ENCODE results near the gene CD300LF.

CD300LF gene

DNA sequence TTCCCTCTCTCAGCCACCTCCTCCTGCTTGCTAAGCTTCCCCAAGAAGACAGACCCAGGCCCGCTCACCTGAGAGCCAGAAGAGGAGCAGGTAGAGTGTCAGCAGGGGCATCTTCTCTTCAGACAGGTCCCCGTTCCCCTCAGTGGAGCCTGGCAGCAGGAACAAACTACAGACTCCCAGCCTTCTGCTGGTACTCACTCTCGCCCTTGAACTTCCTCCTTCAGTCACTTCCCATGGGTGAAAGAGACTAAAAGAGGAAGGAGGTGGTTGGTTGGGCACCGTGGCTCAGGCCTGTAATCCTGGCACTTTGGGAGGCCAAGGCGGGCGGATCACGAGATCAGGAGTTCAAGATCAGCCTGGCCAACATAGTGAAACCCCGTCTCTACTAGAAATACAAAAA lies at the start of gene CD300LF:
CD300LF (minus strand) TSS at position 168 of the 400 bp plus-strand sequence; CDS start at position 111, 57 bp downstream.
- no peak for DNase-seq

DNA sequence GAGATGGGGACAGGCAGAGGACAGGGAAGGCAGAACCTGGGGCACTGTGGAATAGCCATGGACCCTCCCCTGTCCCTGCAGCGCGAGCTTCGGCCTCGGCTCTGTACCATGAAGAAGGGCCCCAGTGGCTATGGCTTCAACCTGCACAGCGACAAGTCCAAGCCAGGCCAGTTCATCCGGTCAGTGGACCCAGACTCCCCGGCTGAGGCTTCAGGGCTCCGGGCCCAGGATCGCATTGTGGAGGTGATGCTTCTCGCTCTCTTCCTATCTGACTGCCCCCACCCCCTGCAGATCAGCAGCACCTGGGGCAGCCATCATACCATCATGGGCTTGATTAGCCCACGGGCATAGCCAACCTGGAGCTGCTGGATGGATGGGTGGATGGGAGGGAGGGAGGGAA lies 49.2 kb upstream of the CD300LF start:
- DNase-seq: no peak

DNA sequence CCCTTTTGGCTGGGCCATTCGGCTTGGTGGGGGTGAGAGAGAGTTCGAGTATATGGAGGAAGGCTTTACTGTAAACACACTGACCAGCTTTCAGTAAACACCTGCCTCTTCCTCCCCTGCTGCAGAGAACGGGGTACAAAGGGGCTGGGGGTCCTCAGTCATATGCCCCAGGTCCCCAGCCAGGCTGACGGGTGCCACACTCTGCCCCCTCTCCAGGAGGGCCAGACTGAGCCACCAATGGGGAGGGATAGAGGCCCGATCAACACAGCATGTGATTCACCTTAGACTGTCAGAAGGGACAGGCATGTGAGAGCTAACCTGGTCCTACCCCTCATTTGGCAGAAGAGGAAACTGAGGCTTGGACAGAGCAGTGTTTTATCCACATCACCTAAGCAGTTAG lies 48.7 kb upstream of the CD300LF start:
- DNase-seq: no peak

DNA sequence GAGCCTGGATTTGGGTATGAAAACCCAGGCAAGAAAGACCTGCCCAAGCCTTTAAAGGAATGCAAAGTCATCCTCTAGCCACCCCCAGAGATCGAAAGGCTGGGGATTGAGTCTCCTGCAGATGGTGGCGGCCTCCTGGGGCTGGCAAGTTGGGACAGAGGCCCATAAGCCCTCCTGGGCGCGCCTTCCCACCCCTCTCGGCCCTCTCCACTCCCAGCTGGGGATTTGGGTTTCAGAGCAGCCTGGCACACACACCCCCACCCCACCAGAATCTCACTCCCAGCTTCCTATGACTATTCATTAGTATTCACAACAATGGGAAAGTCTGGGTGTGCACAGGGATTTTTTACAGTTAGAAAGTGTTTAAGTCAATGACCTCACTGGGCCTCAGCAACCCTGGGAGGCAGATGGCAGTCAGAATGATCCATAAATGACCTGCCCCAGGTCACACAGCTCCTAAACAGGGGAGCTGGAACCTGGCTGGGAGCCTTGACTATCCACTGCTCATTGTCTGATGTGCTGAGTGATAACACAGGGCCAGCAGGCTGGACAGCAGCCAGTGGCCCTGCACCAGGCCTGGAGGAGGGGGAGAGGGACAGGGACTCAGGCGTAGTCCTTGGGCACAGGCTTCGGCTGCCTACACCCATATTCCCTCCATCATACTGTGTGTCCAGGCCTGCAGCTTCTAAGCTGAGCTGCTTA lies 47.8 kb upstream of the CD300LF start:
- no peak for DNase-seq

DNA sequence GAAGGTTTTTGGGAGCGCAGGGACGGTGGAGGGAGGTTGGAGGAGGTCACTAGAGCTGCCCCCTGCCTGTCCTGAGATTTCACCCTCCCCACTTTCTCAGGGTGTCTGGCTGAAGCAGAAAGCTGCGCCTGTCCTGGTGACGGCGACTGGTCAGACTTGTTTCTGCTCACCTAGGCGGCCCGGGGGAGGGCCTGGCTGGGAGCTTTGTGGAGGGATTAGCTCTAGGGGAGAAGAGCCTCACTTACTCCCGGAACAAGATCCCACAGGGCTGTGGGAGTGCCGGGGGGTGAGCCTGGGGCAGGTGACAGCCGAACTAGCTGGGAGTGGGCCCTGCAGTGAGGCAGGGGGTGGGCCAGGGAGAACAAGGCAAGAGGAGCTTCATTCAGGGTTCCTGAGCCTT lies 47.2 kb upstream of the CD300LF start:
- no peak for DNase-seq

DNA sequence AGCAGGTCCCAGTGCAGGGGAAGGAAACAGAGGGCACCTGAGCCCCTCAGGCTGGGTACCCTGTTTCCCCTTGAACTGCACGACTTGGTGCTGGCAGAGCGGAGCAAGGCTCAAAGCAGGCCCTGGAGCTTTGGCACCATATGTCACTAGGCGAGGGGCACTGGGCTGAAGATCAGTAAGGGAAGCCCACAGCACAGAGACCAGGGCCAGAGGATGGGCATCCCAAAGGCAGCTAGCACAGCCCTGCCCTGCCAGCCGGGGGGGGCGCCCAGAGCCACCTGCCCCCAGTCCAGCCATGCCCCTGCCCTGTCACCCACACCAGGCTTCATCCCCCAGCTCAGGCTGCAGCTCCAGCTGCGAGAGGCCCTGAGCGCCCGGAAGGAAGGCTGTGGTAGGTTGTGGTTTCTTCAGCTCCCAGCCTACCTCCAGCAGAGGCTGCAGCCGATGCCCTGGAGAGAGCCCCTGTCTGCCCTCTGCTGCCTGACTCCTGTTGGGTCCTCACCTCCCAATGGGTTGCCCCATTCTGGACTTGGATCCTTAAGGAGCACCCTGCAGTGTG lies 46.6 kb upstream of the CD300LF start:
- peak; percentile 67 for DNase-seq

DNA sequence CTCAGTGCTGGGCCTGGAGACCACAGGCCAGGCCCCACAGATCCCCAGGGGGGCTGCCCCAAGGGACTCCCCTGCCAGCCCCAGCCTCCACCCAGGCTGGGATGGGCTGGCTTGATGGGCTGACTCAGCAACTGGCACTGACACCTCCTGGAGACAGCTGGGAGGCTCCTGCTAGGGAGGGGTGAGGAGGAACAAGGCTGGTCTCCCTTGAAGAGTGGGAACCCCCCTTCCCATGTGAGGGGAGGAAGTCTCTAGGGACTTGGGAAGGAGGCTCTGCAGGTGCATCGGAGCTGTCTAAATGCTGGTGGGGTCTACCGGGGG lies 46.1 kb upstream of the CD300LF start:
- DNase-seq: no peak

DNA sequence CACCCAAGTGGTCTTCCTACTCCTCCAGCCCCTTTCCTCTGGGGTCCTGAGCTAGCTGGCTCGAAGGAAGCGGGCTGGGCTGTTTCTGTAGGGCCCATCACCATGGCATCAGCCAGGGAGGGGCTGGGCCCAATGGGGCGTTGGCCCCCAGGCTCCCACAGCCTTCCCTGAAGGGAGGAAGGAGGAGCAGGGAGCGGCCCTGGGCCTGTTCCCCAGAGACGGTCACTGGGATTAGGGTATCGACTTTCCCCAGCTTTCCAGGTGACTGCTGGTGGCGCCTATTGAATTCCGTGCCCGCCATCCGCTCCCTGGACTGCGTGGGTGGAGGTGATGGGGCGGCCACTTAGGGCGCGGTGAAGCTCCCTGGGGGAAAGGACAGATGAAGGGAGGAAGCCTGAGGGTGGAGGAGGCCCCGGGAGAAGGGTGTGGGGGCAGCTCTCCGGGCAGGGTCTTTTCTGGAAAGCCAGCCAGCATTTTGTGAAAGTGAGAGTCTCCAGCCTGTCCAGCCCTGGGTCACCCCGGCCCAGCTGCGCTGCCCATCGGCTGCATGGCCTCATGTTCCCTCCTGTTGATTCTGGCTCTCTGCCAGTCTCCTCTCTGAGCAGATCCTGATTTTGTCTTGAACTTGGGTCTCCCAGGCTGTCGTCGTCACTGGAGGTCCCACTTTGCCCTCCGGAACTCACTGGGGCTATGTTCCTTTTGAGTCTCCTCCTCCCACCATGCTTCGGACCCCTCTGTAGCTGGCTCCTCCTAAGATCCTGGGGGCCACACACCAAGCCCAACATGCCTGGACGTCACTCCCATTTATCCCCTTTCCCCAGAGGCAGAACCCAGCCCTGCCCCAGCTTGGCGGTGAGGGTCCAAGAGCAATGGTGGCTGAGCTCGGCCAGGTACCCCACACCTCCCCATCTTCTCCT lies 45.5 kb upstream of the CD300LF start:
- no peak for DNase-seq

DNA sequence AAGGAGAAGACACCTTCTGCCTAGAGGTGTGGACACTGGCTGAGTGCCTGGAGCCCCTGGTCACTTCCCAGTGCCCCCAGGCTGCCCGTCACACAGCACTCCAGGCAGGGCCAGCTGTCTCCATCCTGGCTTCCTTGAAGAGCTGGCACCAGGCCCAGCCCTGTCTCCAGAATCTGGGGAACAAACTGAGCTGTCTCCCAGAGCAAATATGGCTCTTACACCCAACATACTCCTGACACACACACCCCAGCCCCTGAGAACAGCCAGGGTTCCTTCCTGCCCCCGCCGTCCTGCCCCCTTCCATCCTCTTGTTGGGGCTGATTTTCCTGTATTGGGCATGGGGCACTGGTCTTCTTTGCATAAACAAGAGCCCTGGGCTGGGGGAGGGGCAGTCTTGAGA lies 44.8 kb upstream of the CD300LF start:
- no peak for DNase-seq

DNA sequence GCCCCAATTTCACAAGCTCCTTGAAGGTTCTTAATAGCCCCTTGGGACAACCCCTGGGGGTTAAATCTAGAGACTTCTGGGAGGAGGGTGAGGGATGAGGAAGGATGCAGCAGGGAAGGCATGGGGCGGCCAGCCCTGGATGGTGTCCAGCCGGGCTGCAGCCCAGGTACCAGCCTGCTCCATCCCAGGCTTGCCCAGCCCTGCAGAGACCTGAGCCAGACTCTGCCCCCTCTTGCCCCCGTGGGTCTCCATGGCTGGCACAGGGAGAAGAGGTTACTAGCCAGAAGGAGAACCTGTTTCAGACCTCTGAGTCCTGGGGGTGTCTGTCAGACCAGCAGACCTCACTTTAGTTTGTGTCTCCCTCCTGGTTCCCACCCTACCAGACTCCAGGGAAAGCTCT lies 44.2 kb upstream of the CD300LF start:
- no peak for DNase-seq

DNA sequence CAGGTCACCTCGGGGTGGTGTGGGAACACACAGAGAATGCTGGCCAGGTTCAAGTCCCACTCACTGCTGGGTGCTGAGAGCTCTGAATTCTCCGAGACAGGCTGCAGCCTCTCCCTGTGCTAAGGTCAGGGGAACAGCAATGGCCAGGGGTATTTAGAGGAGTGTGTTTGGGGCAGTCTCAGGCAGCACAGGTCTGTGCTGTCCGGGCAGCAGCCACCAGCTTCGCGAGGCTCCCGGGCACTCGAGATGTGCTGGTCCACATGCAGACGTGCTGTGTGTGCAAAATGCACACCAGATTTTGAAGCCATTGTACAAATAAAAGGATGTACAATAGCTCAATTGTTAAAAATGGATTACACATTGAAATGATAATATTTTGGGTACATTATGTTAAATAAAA lies 42.8 kb upstream of the CD300LF start:
- no peak for DNase-seq

DNA sequence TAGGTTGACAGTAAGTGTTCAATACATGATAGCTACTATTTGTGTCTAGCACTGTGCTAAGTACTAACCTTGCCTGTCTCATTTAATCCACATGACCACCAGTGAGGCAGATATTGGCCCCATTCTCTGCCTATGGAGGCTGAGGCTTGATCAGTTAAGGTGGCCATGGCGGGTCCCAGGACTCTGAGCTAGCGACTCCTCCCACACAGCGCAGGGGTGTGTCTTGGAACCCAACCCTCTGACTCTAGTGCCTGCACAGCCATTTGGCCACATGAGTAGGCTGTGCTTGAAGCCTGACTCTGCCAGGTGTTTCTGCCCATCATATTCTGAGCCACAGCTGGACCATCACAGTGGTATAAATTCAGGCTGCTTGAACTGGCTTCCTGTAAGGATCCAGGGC lies 42.1 kb upstream of the CD300LF start:
- no peak for DNase-seq

DNA sequence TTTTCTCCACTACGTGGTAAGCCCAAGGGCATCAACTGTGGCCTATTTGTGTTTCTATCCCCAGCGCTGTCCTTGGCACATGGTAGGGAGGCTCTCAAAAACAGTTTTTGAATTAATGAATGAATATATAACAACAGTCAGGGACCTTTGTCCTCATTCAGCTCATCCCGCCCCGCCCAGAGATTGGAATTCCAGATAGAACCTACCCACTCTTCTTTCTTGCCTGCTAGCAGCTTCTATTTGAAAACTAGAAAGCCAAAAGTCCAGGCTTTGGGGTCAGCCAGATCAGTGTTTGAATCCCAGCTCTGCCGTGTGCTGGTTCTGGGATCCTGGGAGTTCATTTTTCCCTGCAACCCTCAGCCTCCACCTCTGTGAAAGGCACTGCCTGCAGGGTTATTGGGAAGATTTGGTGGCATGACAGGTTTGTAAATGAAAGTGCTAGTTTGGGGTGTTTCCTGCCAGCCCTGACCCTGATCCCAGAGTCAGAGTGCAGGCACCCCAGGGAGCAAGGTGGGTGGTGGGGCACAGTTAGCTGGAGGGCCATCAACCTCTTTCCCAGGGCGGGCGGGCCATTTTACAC lies 40.2 kb upstream of the CD300LF start:
- no peak for DNase-seq

DNA sequence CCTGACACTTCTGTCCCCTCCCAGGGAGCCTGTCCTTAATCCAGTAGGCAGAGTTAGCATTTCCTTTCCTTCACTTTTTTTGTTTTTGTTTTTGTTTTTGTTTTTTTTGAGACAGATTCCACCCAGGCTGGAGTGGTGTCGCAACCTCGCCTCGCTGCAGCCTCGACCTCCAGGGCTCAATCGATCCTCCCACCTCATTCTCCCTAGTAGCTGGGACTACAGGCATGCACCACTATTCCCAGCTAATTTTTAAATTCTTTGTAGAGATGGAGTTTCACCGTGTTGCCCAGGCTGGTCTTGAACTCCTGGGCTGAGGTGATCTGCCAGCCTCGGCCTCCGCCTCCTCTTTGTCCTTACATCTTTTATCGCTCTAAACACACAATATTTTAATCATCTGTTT lies 39.7 kb upstream of the CD300LF start:
- DNase-seq: no peak

DNA sequence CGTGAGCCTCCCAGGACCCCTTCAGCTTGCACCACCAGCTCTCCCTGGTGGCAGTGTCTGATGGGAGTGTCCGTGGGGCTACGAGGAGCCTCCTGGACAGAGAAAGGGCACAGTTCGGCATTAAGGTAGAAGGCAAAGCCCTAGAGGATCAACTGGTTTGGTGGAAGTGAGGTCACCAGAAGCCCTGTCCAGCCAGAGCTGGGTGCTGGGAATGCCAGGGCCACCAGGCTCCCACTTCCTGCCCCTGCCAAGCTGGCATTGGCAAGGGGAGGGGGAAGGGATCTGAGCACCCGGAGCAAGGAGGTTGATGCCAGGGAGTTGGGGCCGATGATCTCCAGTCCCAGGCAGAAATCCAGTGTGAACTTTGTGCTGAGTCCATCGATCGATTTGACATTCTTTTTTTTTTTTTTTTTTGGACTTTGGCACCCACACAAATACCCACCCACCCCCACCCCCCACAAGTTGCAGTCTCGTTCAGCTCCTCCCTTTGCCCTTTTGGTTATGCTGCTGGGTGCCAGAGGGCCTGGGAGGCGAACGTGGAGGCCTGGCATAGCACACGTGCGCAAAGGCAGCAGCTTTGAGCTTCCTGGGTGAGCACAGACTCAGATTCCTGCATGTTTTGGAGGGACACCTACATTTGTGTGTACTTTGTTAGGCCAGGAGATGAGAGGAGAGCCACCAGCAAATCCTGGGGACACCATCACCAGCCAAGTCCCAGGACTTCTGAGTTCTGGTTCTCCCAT lies 37.8 kb upstream of the CD300LF start:
- DNase-seq: no peak

DNA sequence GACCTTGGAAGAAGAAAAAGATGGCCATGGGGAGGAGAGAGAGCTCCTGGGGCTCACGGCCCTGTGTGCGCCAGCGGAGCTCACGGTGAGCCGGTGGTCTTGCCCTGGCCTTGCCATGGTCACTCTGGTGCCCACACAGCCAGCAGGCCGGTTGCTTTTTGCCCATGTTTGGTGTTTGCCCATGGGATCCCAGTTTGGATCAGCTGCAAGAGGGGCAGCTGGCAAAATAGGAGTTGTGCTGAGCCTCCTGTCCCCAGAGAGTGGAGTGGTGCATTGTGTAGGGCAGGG lies 37.3 kb upstream of the CD300LF start:
- DNase-seq: no peak

DNA sequence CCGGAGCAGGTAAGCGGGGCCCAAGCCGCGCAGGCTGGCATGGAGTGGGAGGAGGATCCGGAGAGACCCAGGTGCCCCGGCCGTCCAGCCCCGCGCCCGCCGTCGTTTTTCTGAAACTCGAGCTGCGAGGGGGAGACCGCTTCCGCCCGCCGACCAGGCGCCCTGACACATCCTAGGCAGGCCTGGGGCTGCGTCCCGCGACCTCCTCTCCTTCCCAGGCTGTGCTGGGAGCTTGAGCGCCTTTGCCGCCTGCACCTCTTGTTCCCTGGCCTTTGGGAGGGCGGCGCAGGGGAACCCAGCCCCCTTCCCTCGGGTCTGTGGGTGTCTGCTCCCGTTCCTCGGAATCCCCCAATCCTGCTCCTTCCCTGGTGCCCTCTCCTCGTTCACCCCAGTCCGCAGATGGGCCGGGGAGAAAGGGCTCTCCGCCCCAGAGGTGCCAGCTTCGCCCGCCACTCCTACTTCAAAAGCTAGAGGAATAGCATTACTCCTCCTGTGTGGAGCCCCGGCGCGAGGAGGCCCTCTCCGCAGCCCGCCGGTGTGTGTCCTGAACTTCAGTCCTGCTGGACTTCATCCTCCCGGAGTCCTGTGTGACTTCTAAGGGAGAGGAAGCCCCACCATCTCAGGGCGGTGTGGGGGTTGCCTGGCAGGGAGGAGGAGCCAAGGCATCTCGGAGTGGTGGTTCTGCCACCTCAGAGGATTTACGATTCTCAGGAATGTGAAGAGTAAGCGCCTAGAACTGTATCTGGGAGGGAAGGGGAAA lies 36.7 kb upstream of the CD300LF start:
- no peak for DNase-seq

DNA sequence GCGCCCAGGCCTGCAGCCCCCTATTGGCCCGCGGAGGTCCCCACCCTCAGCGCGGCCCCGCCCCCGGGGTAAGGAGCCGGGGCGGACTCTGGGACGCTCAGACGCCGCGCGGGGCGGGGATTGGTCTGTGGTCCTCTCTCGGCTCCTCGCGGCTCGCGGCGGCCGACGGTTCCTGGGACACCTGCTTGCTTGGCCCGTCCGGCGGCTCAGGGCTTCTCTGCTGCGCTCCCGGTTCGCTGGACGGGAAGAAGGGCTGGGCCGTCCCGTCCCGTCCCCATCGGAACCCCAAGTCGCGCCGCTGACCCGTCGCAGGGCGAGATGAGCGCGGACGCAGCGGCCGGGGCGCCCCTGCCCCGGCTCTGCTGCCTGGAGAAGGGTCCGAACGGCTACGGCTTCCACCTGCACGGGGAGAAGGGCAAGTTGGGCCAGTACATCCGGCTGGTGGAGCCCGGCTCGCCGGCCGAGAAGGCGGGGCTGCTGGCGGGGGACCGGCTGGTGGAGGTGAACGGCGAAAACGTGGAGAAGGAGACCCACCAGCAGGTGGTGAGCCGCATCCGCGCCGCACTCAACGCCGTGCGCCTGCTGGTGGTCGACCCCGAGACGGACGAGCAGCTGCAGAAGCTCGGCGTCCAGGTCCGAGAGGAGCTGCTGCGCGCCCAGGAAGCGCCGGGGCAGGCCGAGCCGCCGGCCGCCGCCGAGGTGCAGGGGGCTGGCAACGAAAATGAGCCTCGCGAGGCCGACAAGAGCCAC lies 36.0 kb upstream of the CD300LF start, which contains the start of gene NHERF1:
NHERF1 (plus strand) TSS at position 100 of the 750 bp plus-strand sequence; CDS start at position 319, 219 bp downstream.
- peak; percentile 95 for DNase-seq

DNA sequence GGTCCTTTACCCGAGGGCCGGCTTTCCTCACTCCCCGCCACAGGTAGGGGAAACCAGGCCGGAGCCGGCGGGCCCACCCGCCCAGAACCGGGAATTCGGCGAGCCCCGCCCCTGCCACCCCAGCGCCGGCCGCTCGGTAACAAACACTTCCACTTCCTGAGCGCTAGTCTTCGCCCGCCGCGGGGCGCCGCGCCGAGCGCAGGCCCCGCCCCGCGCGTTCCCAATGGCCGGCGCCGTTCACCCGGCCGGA lies 35.5 kb upstream of the CD300LF start:
- no peak for DNase-seq

DNA sequence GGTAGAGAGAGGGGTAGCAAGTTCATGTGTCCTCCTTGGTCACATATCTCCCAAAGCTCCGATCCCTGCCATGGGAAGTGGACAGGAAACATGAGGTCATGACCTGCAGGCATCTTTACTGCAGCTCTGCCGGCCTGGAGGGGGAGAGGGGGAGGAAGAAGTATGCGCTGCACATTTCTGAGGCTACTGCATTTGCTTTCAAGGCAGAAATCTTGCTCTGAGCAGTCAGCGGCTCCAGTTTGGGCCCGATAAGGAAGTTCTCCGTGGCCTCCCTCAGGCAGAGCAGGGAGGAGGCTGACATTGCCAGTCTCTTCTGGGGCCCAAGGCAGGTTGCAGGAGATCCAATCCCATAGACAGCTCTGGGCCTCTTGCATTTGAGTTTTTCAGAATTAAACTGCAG lies 34.2 kb upstream of the CD300LF start:
- DNase-seq: no peak

DNA sequence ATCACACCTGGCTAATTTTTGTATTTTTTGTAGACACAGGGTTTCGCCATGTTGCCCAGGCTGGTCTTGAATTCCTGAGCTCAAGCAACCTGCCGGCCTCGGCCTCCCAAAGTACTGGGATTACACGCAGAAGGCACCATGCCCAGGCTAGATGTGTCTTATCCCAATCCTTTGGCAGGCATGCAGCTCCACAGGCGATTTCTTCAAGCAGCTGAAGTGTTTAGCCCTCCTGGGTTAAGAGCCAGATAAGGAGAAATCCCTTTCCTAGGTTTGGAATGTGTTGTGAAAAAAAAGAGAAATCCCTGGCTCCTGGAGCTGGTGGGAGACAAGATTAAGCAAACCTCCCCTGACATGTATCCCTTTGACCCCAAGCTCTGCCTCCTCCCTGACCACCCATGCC lies 33.7 kb upstream of the CD300LF start:
- DNase-seq: no peak

Measured in CD4-positive, alpha-beta T cell treated with Interleukin-10 for 1 hour (primary cell).